Epithelial cell of proximal tubule (primary cell): ENCODE results near the gene TRIP12. TPM values are rescaled to one million over a fixed set of nuclear protein-coding genes. Genes with fewer than 3 reads are reported as not detected.
A peak's percentile ranks its signal among the peaks of the same experiment; 100 is the strongest.

Experiments used
- DNase-seq: peaks from one replicate; pipeline ENCODE4 v3.0.0-alpha.2; 2011; ENCODE audit warnings: low read depth
- H3K4me3 ChIP-seq: 2 replicates; pipeline ENCODE4 v1.5.1; 2011; ENCODE audit warnings: low read depth, mild to moderate bottlenecking, low read length
- total RNA-seq: library from RNA; depleted of rRNA; stranded (reverse); fragments of >200 nt; gene quantifications from 2 replicates; pipeline ENCODE4 v1.2.3, GENCODE V29; 2015
- TF ChIP-seq, protein P1 (sequence below): conservative IDR thresholded peaks from 2 replicates; pipeline ENCODE4 v1.5.1; 2012; ENCODE audit warnings: low read depth, mild to moderate bottlenecking, low read length

TRIP12 gene
- total RNA-seq, 1 donor from 2014 or later = 84.1 TPM

DNA sequence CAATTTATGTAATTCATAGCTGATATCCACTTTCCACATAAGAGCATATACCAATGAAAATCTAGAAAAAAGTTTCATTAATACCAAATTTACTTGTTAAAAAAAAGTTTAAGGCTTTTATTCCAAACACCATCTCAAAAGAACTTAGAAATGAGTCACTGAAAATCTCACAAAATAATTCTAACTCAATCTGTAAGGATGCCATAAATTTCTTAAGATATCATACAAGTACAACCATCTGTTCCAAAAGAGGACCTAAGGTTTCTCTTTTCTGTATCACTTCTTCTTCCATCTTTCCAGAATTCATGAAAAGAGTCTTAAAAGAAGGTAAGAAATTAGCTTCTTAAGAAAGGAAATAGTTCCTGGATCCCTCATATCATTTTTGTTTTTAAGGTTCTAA lies 60.4 kb downstream of the TRIP12 start:
- H3K4me3 ChIP-seq = no peak overlapping the region
- TF ChIP-seq, protein P1, sequence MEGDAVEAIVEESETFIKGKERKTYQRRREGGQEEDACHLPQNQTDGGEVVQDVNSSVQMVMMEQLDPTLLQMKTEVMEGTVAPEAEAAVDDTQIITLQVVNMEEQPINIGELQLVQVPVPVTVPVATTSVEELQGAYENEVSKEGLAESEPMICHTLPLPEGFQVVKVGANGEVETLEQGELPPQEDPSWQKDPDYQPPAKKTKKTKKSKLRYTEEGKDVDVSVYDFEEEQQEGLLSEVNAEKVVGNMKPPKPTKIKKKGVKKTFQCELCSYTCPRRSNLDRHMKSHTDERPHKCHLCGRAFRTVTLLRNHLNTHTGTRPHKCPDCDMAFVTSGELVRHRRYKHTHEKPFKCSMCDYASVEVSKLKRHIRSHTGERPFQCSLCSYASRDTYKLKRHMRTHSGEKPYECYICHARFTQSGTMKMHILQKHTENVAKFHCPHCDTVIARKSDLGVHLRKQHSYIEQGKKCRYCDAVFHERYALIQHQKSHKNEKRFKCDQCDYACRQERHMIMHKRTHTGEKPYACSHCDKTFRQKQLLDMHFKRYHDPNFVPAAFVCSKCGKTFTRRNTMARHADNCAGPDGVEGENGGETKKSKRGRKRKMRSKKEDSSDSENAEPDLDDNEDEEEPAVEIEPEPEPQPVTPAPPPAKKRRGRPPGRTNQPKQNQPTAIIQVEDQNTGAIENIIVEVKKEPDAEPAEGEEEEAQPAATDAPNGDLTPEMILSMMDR = no peak
- DNase-seq = no peak

DNA sequence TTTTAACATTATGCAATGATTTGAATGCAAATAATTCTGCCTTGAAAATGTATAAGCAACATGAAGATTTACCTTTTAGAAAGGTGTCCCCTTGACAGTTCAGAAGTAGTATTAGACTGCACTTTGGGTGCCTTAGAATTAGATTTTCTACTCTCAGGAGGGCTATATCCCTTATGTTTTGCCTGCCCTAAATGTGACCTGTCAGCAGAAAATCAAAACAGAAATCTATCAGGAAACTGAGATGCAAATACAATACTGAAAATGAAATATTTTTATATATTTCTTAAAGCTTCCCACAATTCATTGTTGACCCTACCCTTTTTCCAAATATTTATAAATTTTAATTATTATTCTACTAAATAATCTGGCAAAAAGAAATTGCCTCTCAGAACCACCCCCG lies 61.5 kb downstream of the TRIP12 start:
- no peak overlapping the region for H3K4me3 ChIP-seq
- no peak for DNase-seq
- TF ChIP-seq, protein P1 = no peak

DNA sequence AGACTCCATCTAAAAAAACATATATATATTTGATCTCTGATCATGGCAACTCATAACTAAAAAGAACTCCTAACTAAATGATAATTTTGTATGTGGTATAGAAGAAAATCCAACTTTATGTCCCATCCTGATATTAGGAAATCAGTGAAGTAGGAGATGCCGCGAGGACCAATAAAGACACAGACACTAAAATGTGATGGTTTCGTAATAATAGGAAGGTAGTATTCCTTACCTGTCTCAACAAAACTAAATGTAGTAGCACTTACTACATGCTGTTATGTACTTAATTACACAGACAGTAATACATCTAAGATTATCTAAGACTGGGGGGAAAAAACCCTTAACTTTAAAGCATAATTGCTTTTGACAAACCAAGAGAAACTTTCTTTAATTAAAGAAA lies 63.5 kb downstream of the TRIP12 start:
- TF ChIP-seq, protein P1 = no peak
- no peak overlapping the region for H3K4me3 ChIP-seq
- DNase-seq = no peak

DNA sequence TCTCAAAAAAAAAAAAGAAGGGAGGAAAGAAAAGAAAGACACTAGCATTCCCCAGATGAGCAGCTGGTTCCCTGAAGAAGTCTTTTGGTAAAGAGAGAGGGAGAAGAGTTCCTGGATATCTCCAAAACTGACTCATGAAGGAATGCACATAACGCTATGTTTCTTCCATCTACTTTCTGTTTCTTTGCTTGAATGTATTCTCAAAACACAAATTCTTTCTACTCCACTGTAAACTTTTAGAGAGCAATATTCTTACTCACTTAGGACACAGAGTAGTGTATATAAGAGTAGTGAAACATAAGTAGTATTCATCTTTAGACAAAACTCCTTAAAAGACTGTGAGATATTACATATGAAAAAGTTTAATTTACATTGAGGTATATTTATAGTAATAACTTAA lies 64.2 kb downstream of the TRIP12 start:
- DNase-seq = no peak
- TF ChIP-seq, protein P1 = no peak
- H3K4me3 ChIP-seq = no peak overlapping the region

DNA sequence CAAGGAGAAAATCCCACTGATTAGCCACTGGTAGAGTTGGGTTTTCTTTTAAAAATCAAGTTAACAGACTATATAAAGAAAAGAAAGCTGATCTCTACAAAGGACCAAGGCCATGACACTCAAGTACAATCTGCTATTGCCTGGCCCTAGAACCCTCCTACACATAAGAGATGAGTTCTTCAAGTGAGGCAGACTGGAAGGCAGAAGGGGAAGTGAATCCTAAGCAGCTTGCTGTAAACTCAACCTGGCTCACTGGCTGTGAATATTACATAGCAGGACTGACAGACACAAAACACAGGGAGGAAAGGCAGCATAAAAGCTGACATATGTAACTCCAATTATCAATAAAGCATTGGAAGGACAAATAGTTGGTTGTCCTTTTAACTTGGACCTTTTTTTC lies 65.4 kb downstream of the TRIP12 start:
- TF ChIP-seq, protein P1 = no peak
- no peak overlapping the region for H3K4me3 ChIP-seq
- no peak for DNase-seq

DNA sequence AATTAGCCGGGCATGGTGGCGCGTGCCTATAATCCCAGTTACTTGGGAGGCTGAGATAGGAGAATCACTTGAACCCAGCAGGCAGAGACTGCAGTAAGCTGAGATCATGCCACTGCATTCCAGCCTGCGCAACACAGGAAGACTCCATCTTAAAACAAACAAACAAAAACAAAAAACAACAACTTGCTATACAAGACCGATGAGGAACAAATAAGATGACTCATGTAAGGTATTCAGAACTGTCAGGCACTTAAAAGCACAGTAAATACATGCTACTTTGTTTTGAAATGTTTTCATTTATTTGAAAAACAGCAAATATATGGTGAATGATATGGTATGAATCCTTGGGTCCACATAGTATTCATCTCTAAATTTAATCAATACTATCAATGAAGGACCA lies 66.7 kb downstream of the TRIP12 start:
- no peak for DNase-seq
- TF ChIP-seq, protein P1 = no peak
- H3K4me3 ChIP-seq = no peak overlapping the region

DNA sequence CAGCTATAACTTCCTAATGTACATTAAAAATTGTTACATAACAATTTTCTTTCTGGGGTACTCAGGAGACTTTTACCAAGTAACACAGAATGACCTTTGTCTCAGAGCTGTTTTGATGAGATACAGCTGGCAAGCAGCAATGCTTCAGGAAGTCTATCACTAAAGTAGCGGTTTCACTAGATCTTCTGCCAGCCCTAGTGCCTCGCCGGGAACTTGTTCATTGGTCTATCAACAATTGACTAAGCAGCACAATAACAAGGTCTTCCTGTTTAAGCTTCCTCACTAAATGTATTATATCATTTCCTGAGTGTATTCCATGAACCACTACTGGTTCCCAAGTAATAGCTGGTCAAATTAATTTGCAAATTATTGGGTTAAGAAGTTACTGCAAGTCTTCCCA lies 69.2 kb downstream of the TRIP12 start:
- TF ChIP-seq, protein P1 = no peak
- no peak overlapping the region for H3K4me3 ChIP-seq
- peak; percentile 16 for DNase-seq
